ENCODE data around the gene NTNG2. TPM values are rescaled to one million over a fixed set of nuclear protein-coding genes. Genes with fewer than 3 reads are reported as not detected.

Gene NTNG2
- total RNA-seq, 1 donor from 2014 or later = 1.0 TPM

DNA sequence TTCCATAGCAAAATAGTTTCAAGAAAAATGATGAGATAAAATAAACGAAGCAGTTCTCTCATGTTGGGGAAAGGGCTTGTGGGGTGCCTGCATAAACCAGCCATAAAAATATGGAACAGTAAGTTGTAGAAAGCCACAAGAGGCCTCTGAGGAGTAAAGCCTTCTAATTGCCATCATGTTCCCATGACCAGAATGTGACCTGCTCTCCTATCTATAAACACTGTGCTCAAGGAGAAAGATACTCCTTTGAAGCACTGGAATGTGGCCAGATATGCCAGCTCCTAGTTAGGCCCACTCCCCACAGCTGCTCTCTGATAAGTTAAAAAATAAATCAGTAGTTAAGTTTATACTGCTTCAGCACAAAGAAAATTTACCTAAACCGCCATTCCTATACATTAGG is 127.1 kb downstream of the NTNG2 start:
- Histone ChIP-seq H3F3A (ENCODE audit: low read depth) (no peaks in the 10 kb centered on the region), H3K4me2 (no peak overlapping the region), H3K9me3 (ENCODE audit: low read depth) (no peaks in the 10 kb centered on the region), H3K79me2 (ENCODE audit: low read depth) (no peaks in the 10 kb centered on the region), H3K27ac (no peak overlapping the region), H3K27me3 (no peaks in the 10 kb centered on the region), H3K4me3 (no peak overlapping the region), H3K9ac (no peak overlapping the region), H3K36me3 (no peaks in the 10 kb centered on the region), H2AFZ (replicated peaks) (no peak overlapping the region), H4K20me1 (ENCODE audit: low read depth) (no peaks in the 10 kb centered on the region), H3K4me1 (no peaks in the 10 kb centered on the region)
- H3K27me3 Mint-ChIP-seq (ENCODE audit: insufficient read depth, low read depth) = no peaks in the 10 kb centered on the region
- no peak overlapping the region for H3K27ac Mint-ChIP-seq
- TF ChIP-seq EZH2 (IDR thresholded peaks at IDR 0.05) = no peak
- no peak for TF ChIP-seq EZH2phosphoT487 (IDR thresholded peaks at IDR 0.05)
- TF ChIP-seq, protein P1, sequence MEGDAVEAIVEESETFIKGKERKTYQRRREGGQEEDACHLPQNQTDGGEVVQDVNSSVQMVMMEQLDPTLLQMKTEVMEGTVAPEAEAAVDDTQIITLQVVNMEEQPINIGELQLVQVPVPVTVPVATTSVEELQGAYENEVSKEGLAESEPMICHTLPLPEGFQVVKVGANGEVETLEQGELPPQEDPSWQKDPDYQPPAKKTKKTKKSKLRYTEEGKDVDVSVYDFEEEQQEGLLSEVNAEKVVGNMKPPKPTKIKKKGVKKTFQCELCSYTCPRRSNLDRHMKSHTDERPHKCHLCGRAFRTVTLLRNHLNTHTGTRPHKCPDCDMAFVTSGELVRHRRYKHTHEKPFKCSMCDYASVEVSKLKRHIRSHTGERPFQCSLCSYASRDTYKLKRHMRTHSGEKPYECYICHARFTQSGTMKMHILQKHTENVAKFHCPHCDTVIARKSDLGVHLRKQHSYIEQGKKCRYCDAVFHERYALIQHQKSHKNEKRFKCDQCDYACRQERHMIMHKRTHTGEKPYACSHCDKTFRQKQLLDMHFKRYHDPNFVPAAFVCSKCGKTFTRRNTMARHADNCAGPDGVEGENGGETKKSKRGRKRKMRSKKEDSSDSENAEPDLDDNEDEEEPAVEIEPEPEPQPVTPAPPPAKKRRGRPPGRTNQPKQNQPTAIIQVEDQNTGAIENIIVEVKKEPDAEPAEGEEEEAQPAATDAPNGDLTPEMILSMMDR (IDR thresholded peaks at IDR 0.05) = no peak
- no peak overlapping the region for H3K4me3 Mint-ChIP-seq
- DNase-seq (ENCODE audit: low spot score) = no peak
- no peaks in the 10 kb centered on the region for H3K9me3 Mint-ChIP-seq
- H3K4me1 Mint-ChIP-seq = no peaks in the 10 kb centered on the region
- peaks cover 17% of the 10 kb centered on the region for H3K36me3 Mint-ChIP-seq

DNA sequence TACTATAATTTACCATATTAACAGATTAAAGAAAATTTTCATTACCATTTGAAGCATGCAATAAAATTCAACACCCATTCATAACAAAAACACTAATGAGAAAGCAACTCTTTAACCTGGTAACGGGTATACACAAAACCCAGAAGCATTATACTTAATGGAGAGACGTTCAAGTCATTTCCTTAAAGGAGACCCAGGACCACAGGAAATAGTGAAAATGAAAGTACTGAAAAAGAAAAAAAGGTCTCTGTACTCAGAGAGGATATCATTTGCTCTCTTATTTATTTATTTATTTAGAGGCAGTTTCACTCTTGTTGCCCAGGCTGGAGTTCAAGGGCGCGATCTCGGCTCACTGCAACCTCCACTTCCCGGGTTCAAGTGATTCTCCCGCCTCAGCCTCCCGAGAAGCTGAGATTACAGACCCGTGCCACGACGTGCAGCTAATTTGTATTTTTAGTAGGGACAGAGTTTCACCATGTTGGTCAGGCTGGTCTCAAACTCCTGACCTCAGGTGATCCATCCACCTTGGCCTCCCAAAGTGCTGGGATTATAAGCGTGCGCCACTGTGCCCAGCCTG is 131.4 kb downstream of the NTNG2 start:
- Histone ChIP-seq H3K4me3 (no peak overlapping the region), H3K9me3 (ENCODE audit: low read depth) (no peaks in the 10 kb centered on the region), H2AFZ (replicated peaks) (no peak overlapping the region), H3K79me2 (ENCODE audit: low read depth) (no peaks in the 10 kb centered on the region), H3K36me3 (no peaks in the 10 kb centered on the region), H3F3A (ENCODE audit: low read depth) (no peaks in the 10 kb centered on the region), H3K27ac (no peak overlapping the region), H3K27me3 (no peaks in the 10 kb centered on the region), H4K20me1 (ENCODE audit: low read depth) (no peaks in the 10 kb centered on the region), H3K9ac (no peak overlapping the region), H3K4me1 (no peaks in the 10 kb centered on the region), H3K4me2 (no peak overlapping the region)
- no peaks in the 10 kb centered on the region for H3K27me3 Mint-ChIP-seq (ENCODE audit: insufficient read depth, low read depth)
- TF ChIP-seq, protein P1 (IDR thresholded peaks at IDR 0.05) = no peak
- no peak for TF ChIP-seq EZH2phosphoT487 (IDR thresholded peaks at IDR 0.05)
- no peak for TF ChIP-seq EZH2 (IDR thresholded peaks at IDR 0.05)
- no peak for DNase-seq (ENCODE audit: low spot score)
- no peak overlapping the region for H3K27ac Mint-ChIP-seq
- no peaks in the 10 kb centered on the region for H3K9me3 Mint-ChIP-seq
- peaks cover 23% of the 10 kb centered on the region for H3K36me3 Mint-ChIP-seq
- H3K4me1 Mint-ChIP-seq = no peaks in the 10 kb centered on the region
- no peak overlapping the region for H3K4me3 Mint-ChIP-seq

Other genes with a start within 250 kb of the NTNG2 start
- 15.1 and 25.1 TPM in 2 replicates for gene MED27, start 82.2 kb upstream of the NTNG2 start, total RNA-seq (ENCODE audit: low replicate concordance)
- 36.0 and 49.7 TPM in 2 replicates for gene SETX, start 192.9 kb downstream of the NTNG2 start, total RNA-seq (ENCODE audit: low replicate concordance)
- 28.6 and 29.5 TPM in 2 replicates for gene TTF1, start 244.8 kb downstream of the NTNG2 start, total RNA-seq (ENCODE audit: low replicate concordance)
- gene CFAP77, start 248.2 kb downstream of the NTNG2 start, total RNA-seq (ENCODE audit: low replicate concordance) = 1.8 and 3.6 TPM in 2 replicates